HG03060 (cell line): ENCODE data around the gene SLC7A5.

Experiments used
- ATAC-seq: cut with Tn5 transposase; IDR thresholded peaks from one replicate; pipeline ENCODE4 v1.9.1; 2021; ENCODE audit warnings: low read depth, moderate number of reproducible peaks; ENCODE audit not compliant: unreplicated experiment

SLC7A5 gene

GRCh38 chr16:87847785-87848675, 21.3 kb downstream of the SLC7A5 start:
- no peak for ATAC-seq

GRCh38 chr16:87847467-87847784, 21.9 kb downstream of the SLC7A5 start:
- no peak for ATAC-seq

- ATAC-seq, result no peak
These were observed 22.4 kb downstream of the SLC7A5 start for GRCh38 chr16:87846705-87847466.

GRCh38 chr16:87845807-87846619, 23.3 kb downstream of the SLC7A5 start:
- no peak for ATAC-seq

GRCh38 chr16:87845213-87845612, 24.1 kb downstream of the SLC7A5 start:
- no peak for ATAC-seq

- ATAC-seq, result no peak
These were observed 24.5 kb downstream of the SLC7A5 start for GRCh38 chr16:87844809-87845208.

- no peak for ATAC-seq
These were observed 25.1 kb downstream of the SLC7A5 start for GRCh38 chr16:87844120-87844733.

- ATAC-seq, result no peak
These were observed 25.6 kb downstream of the SLC7A5 start for GRCh38 chr16:87843678-87844105.

GRCh38 chr16:87842209-87842869, 27.0 kb downstream of the SLC7A5 start:
- no peak for ATAC-seq

GRCh38 chr16:87841340-87842208, 27.7 kb downstream of the SLC7A5 start:
- no peak for ATAC-seq

GRCh38 chr16:87840271-87840978, 28.9 kb downstream of the SLC7A5 start:
- no peak for ATAC-seq

GRCh38 chr16:87839542-87840270, 29.6 kb downstream of the SLC7A5 start:
- no peak for ATAC-seq

- ATAC-seq, result no peak
These were observed 30.4 kb downstream of the SLC7A5 start for GRCh38 chr16:87838643-87839541.

- no peak for ATAC-seq
These were observed 31.5 kb downstream of the SLC7A5 start for GRCh38 chr16:87837627-87838289.

GRCh38 chr16:87836844-87837581, 32.3 kb downstream of the SLC7A5 start:
- ATAC-seq, result no peak
